Measurements from ENCODE around the gene RAP2A.
A peak's percentile ranks its signal among the peaks of the same experiment; 100 is the strongest.

The RAP2A gene

DNA sequence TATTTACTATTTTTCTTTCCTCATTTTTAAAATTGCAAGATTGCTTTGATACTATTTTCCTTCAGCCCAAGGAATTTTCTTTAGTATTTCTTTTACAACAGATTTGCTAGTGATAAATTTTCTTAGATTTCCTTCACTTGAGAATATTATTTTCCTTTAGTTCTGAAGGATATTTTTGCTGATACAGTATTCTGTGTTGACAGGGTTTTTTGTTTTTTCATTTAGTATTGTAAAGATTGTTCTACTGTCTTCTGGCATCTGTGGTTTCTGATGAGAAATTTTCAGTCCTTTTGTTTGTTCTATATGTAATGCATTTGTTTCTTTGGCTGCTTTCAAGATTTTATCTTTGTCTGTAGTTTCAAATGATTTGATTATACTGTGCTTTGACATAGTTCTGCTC lies 20.7 kb downstream of the RAP2A start:
- H3K27me3 Mint-ChIP-seq = no peaks in the 10 kb centered on the region
- DNase-seq (no peak), ATAC-seq (no peak)
- H3K4me3 Mint-ChIP-seq = no peak overlapping the region
- peaks cover 26% of the 10 kb centered on the region for H3K36me3 Mint-ChIP-seq (ENCODE audit: low read depth)
- H3K4me1 Mint-ChIP-seq = peaks cover 20% of the 10 kb centered on the region
- peaks cover 20% of the 10 kb centered on the region for H3K9me3 Mint-ChIP-seq
- no peak overlapping the region for H3K27ac Mint-ChIP-seq

DNA sequence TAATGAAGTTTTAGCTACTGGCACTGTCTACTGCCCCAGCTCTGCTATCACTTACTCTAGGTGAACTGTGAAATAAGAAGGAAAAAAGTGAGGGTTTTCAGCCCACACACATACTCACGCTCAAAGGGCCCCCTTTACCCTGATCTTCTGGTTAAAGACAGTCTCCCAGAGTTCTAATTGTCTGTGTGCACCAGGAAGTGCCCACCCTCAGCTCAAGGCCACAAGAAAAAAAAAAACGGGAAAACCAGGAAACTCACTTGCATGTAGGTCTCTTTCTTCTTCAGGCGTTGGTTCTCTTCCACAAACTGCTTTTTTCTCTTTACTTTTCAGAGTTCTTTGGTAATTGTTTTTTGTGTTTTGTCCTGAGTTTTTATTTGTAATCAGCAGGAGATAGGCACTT lies 22.1 kb downstream of the RAP2A start:
- ATAC-seq = no peak
- no peak overlapping the region for H3K27ac Mint-ChIP-seq
- H3K36me3 Mint-ChIP-seq (ENCODE audit: low read depth) = peaks cover 26% of the 10 kb centered on the region
- DNase-seq = no peak
- H3K4me1 Mint-ChIP-seq = peaks cover 33% of the 10 kb centered on the region
- peaks cover 20% of the 10 kb centered on the region for H3K9me3 Mint-ChIP-seq
- H3K4me3 Mint-ChIP-seq = no peak overlapping the region
- H3K27me3 Mint-ChIP-seq = no peaks in the 10 kb centered on the region

DNA sequence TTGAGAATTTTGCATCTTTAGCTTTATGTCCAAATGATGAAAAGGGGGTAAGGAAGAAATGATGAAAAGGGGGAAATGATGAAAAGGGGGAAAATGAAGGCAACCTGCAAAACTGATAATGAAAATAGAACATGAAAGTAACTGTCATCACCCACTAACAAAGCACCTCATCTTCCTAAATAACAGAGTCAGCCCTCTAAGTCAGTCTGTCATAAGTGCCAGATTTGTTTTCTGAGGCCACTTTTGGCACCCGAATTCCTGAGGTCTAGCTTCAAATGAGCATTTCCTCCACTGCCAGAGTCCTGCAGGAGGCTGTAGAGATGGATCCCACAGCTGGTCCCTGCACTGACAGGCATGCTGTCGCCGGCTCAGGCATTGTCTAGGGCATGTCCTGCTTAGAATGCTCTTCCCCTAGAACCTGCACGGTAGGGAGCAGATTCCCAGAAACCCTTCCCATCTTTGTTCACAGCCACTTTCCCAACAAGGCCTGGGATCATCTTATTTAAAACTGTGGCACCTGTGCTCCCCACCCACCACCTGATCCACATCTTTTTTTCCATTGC lies 25.3 kb downstream of the RAP2A start:
- Mint-ChIP-seq H3K9me3 (peaks cover 10% of the 10 kb centered on the region), H3K27ac (peak overlapping the region; percentile 6), H3K27me3 (no peaks in the 10 kb centered on the region), H3K4me1 (peaks cover 37% of the 10 kb centered on the region), H3K4me3 (no peak overlapping the region), H3K36me3 (ENCODE audit: low read depth) (peaks cover 20% of the 10 kb centered on the region)
- ATAC-seq = no peak
- no peak for DNase-seq

DNA sequence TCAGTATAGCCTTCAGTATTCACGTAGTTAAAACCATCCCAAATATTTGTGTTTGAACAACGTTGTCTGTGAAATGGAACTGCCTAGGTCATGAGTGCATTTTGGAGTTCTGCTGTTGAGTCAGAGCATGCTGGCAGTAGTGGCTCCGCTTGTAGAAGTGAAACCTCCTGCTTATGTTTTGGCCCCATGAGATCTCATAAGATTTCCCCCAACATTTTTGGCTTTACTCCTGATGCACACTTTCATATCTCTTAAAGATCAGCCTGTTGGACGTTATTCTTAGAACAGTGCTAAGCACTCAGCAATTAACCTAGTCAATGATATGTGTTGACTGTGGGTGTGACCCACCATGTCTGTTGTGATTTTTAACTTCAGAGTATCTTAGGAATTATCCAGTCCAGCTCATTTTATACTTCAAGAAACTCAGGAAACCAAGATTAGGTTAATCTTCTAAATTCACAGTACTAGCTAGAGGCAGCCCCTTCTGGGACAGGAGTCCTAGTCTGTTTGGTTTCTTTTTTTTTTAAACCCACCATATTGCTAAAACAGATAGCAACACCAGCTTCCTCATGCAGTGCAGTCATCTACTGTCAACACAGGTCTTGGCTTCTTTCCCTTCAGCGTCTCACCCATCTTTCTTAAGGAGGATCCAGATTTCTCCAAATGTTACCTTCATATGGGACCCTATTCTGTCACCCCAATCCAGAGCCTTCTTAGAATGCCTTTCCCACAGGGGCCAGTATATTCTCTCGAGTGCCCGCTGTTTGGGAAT lies 26.2 kb downstream of the RAP2A start:
- H3K4me3 Mint-ChIP-seq = no peak overlapping the region
- H3K27ac Mint-ChIP-seq = peak overlapping the region; percentile 34
- H3K9me3 Mint-ChIP-seq = peaks cover 4% of the 10 kb centered on the region
- DNase-seq = no peak
- peak; percentile 73 for ATAC-seq
- peaks cover 37% of the 10 kb centered on the region for H3K4me1 Mint-ChIP-seq
- H3K36me3 Mint-ChIP-seq (ENCODE audit: low read depth) = peaks cover 22% of the 10 kb centered on the region
- no peaks in the 10 kb centered on the region for H3K27me3 Mint-ChIP-seq

DNA sequence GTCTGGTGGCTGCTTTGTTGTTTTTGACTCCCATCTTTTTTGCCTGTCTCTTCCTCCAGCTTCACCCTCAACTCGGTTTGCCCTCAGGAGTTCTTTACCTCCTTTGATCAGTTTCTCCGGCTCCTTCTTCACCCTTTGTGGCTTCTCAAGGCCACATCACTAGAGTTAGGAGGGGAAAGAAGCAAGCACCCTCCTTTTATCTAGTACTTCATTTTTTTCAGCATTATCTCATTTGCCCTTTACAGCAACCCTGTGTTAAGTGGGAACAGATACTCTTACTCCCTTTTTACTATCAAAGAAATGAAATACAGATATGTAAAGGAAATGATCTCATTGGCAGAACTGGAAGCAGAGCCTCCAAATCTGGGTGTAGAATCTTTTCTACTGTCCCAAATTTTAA lies 26.9 kb downstream of the RAP2A start:
- no peaks in the 10 kb centered on the region for H3K9me3 Mint-ChIP-seq
- peak; percentile 30 for ATAC-seq
- H3K27me3 Mint-ChIP-seq = no peaks in the 10 kb centered on the region
- H3K4me3 Mint-ChIP-seq = no peak overlapping the region
- H3K36me3 Mint-ChIP-seq (ENCODE audit: low read depth) = peaks cover 15% of the 10 kb centered on the region
- no peak for DNase-seq
- H3K27ac Mint-ChIP-seq = no peak overlapping the region
- peaks cover 33% of the 10 kb centered on the region for H3K4me1 Mint-ChIP-seq

DNA sequence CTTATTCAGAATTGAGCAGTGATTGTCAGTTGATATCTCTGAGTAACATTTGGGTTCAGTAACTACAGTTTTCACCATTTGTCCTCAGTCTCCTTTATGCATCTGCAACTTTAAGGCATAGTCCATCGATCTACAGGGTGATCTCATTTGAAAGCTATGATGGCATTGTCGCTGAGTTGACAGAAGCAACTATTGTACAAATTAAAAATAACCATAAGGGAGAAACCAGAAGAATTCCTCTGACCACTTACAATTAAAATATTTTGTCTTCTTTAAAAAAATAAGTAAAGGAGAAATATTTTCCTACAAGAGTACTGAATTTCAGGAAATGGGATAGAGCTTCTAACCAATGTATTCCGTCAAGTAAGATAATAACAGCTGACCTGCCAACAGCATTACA lies 30.6 kb downstream of the RAP2A start:
- DNase-seq = no peak
- no peak overlapping the region for H3K4me3 Mint-ChIP-seq
- peaks cover 18% of the 10 kb centered on the region for H3K4me1 Mint-ChIP-seq
- no peak overlapping the region for H3K27ac Mint-ChIP-seq
- H3K36me3 Mint-ChIP-seq (ENCODE audit: low read depth) = peaks cover 15% of the 10 kb centered on the region
- H3K27me3 Mint-ChIP-seq = no peaks in the 10 kb centered on the region
- no peaks in the 10 kb centered on the region for H3K9me3 Mint-ChIP-seq
- no peak for ATAC-seq

DNA sequence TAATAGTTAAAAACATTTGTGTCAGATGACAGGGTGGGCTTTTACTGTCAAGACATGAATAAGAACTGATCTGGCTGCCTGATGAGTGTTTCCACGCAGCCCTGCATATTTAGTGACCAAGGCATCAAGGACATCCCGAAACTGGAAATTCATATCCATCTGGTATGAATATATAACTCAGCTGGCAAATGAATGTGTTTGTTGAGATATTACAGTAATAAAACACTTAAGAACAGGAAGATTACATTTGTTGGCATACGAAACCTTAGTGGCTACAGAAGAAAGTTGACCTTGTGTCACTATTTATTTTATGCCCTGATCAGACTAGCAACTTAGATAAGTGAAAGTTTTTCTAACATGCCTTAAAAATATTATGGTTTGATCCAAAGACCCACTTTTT lies 32.8 kb downstream of the RAP2A start:
- Mint-ChIP-seq H3K27ac (no peak overlapping the region), H3K4me3 (no peak overlapping the region), H3K36me3 (ENCODE audit: low read depth) (peaks cover 15% of the 10 kb centered on the region), H3K27me3 (no peaks in the 10 kb centered on the region), H3K9me3 (no peaks in the 10 kb centered on the region), H3K4me1 (no peaks in the 10 kb centered on the region)
- DNase-seq (no peak), ATAC-seq (no peak)

DNA sequence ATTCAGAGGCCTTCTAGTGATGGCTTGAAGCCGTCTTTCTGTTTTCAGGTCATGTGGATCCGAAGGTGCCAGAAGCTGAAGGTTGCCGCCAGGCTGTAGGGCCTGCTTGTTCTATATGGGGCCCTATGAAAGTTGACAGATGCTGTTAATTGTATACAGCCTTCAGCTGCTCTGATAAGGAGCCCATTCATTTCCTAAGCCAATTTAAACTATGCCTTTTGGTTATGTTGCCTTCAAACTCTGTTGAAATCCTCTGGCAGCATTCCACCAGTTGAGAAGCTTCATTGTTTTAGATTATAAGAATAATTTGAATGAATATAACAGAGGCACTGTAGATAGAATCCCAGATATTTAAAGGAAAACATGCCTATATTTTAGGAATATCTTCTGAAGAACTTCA lies 34.4 kb downstream of the RAP2A start:
- Mint-ChIP-seq H3K27ac (no peak overlapping the region), H3K9me3 (no peaks in the 10 kb centered on the region), H3K4me1 (no peaks in the 10 kb centered on the region), H3K27me3 (no peaks in the 10 kb centered on the region), H3K36me3 (ENCODE audit: low read depth) (peaks cover 15% of the 10 kb centered on the region), H3K4me3 (no peak overlapping the region)
- ATAC-seq (no peak), DNase-seq (no peak)

DNA sequence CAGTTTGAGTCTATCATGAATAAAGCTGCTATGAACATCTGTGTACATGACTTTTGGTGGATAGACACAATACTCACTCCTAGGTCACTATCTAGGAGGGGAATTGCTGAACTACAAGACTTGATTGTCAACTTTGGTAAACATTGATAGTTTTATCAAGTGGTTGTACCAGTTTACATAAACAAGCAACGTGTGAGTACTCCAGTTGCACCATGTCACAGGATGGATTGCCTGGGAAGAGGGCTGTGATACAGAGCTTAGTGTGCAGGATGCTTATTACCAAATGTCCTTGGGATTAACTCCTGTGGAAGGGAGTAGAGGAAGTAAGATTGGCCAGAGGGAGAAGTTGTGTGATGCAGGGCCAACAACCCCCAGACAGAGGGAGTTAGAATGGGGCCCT lies 37.7 kb downstream of the RAP2A start:
- Mint-ChIP-seq H3K36me3 (ENCODE audit: low read depth) (peaks cover 4% of the 10 kb centered on the region), H3K4me3 (no peak overlapping the region), H3K27me3 (peaks cover 5% of the 10 kb centered on the region), H3K4me1 (no peaks in the 10 kb centered on the region), H3K27ac (no peak overlapping the region), H3K9me3 (no peaks in the 10 kb centered on the region)
- DNase-seq = no peak
- ATAC-seq = no peak

DNA sequence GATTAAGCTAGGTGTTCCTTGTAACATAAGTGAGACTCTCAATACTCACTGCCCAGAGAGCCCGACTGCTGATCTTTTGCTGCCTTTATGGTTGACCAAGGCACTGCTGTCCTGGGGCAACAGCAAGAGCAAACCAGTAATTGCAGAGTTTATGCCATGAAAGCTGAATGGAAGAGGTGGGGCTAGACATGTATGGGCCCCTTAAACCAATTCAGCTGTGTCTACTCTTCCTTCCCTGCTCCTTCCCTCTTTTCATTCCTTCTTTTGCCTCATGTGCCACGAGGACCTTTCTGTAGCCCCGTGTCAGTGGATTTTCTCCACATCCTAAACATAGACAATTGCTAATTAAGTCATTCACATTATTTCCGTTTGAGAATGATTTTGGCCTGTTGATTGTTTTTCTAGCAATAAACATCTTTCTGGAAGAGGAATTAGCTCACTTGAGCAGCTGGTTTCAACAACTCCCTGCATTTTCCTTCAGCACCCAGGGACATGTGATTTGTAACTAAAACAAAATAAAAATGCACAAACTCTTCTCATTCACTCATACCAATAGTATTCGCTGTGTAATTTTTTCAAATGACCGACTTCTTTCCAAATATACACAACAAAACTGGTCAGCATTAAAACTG lies 40.5 kb downstream of the RAP2A start:
- Mint-ChIP-seq H3K4me3 (no peak overlapping the region), H3K4me1 (no peaks in the 10 kb centered on the region), H3K27me3 (peaks cover 5% of the 10 kb centered on the region), H3K36me3 (ENCODE audit: low read depth) (no peaks in the 10 kb centered on the region), H3K27ac (no peak overlapping the region), H3K9me3 (no peaks in the 10 kb centered on the region)
- DNase-seq (no peak), ATAC-seq (no peak)

DNA sequence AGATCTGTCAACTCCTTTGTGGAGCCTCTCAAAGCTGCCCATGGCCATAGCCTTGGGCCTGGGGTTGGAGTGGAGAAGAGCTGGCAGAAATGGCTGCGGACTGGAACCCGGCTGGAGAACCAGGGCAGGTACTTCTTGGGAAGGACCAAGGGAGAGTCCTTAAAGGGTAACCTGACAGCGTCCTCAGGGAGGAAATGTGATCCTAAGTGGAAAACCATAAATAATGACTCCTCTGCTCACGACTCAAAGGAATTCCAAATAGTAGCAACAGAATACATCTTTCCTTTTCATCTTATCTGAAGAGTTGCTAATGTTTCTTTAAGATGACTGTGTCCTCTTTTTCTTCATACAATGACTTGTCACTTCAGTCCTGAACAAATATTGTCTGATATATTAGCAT lies 41.0 kb downstream of the RAP2A start:
- Mint-ChIP-seq H3K4me3 (no peak overlapping the region), H3K27me3 (peaks cover 5% of the 10 kb centered on the region), H3K4me1 (no peaks in the 10 kb centered on the region), H3K36me3 (ENCODE audit: low read depth) (no peaks in the 10 kb centered on the region), H3K27ac (no peak overlapping the region), H3K9me3 (no peaks in the 10 kb centered on the region)
- no peak for DNase-seq
- ATAC-seq = no peak

DNA sequence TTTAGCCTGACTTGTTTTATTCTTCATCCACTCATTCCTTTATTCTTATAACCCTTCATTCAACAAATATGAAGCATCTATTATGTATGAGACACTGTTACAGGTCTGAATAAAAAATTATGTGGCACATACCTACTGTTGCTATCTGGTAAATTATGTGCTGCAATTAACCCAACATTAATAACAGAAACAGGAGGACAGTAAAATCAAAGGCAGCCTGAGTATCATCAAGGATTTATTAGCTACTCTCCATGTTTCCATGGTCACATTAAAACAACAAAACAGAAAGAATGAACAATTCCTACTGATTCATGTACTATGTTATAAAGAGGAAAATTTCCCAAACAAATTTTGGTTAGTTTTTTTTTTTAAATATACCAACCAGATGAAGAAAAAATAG lies 43.9 kb downstream of the RAP2A start:
- Mint-ChIP-seq H3K27me3 (peaks cover 5% of the 10 kb centered on the region), H3K36me3 (ENCODE audit: low read depth) (no peaks in the 10 kb centered on the region), H3K27ac (no peak overlapping the region), H3K4me1 (no peaks in the 10 kb centered on the region), H3K4me3 (no peak overlapping the region), H3K9me3 (no peaks in the 10 kb centered on the region)
- no peak for ATAC-seq
- DNase-seq = no peak

DNA sequence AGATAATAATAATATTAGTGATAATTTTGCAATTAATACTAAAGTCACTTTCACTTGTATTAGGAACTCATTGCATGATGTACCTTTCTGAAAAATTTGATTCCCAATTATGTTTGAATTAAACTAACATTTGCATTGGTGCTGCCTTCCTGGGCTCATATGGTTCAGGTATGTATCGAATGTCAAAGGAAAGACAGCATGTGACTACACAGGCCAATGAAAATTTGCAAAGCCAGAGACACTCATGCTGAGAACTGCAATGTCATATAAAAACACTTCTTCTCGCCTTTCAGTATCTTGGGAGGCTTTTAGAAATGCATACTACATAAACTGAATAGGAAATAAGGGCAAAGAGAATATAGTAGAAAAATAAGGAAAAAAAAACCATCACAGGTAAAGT lies 44.3 kb downstream of the RAP2A start:
- no peaks in the 10 kb centered on the region for H3K9me3 Mint-ChIP-seq
- peaks cover 5% of the 10 kb centered on the region for H3K27me3 Mint-ChIP-seq
- ATAC-seq (no peak), DNase-seq (no peak)
- no peak overlapping the region for H3K4me3 Mint-ChIP-seq
- H3K27ac Mint-ChIP-seq = no peak overlapping the region
- H3K4me1 Mint-ChIP-seq = no peaks in the 10 kb centered on the region
- H3K36me3 Mint-ChIP-seq (ENCODE audit: low read depth) = no peaks in the 10 kb centered on the region

DNA sequence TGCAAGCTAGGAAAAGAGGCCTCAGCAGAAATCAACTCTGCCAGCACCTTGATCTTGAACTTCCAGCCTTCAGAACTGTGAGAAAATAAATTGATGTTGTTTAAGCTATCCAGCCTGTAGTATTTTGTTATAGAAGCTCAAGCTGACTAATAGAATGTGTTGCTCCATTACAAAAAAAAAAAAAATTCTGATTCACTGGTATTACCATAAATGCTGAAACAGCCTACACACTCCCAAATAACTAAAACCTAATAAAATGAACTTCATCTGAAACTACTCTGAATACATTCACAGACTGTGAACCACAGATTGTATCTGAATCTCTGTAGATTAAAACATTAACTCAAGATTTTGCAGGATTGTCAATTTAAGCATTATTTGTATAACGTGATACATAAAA lies 49.5 kb downstream of the RAP2A start:
- Mint-ChIP-seq H3K36me3 (ENCODE audit: low read depth) (no peaks in the 10 kb centered on the region), H3K27ac (no peak overlapping the region), H3K9me3 (no peaks in the 10 kb centered on the region), H3K4me1 (no peaks in the 10 kb centered on the region), H3K27me3 (no peaks in the 10 kb centered on the region), H3K4me3 (no peak overlapping the region)
- DNase-seq (no peak), ATAC-seq (no peak)

DNA sequence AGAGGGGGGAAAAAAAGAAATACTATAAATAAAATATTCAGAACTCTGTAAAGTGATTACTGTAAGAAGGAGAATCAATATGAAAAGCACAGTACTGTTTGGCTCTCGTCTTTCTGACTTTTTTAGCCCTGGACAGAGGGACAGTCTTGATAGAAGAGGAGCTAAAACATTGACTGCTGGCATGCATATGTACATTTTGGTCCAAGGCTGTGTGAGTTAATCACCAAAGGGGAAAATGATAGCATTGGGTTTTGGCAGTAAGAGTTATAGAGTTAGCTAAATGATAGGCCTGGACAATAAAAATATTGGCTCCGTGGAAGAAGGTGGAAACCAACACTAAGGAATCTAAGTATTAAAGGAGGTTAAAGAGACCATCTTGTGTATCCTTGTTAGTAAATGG lies 50.3 kb downstream of the RAP2A start:
- Mint-ChIP-seq H3K9me3 (no peaks in the 10 kb centered on the region), H3K36me3 (ENCODE audit: low read depth) (no peaks in the 10 kb centered on the region), H3K27me3 (no peaks in the 10 kb centered on the region), H3K27ac (no peak overlapping the region), H3K4me1 (no peaks in the 10 kb centered on the region), H3K4me3 (no peak overlapping the region)
- no peak for ATAC-seq
- DNase-seq = no peak

Data from activated naive CD8-positive, alpha-beta T cell treated with anti-CD3 and anti-CD28 coated beads, Interleukin-2, amount 50 U/mL, for 24 hours (primary cell).